22Rv1 (cell line): ENCODE measurements around the gene PCSK5.
"Not testable (repeated sequence)": the region's sequence is repeated elsewhere in the genome, so short reads cannot be mapped to it uniquely, and the experiment has no call there.

Source experiments
- H3K27ac ChIP-seq: fragments of 450-650 bp; 2 replicates; pipeline ENCODE4 v1.5.1; 2017
- CTCF ChIP-seq: fragments of 450-650 bp; IDR thresholded peaks from 2 replicates; pipeline ENCODE4 v1.5.1; 2017; ENCODE audit warnings: mild to moderate bottlenecking
- ZFX ChIP-seq: fragments of 450-650 bp; IDR thresholded peaks from 2 replicates; pipeline ENCODE4 v1.6.1; 2017; ENCODE audit warnings: antibody characterized with exemption, borderline replicate concordance

Gene PCSK5

DNA sequence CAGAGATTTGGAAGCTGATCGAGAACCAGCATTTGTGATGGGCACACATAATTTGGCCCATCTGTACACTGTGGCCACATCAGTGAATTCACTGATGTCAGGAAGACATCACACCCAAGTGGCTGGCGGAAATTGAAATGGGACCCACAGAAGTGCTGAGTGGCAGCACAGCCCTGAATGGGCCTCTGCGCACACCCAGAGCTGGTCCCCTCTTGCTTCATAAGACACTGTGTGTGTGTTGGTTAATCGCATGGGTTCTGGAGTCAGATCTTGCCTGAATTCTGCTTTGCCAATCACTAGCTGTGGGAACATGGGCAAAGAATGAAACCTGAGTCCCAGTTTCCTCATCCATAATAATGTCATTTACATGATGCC lies 72.2 kb downstream of the PCSK5 start:
- H3K27ac ChIP-seq: no peak overlapping the region
- no peak for TF ChIP-seq ZFX
- TF ChIP-seq CTCF: no peak

- H3K27ac ChIP-seq: not testable (repeated sequence)
These were observed 72.8 kb downstream of the PCSK5 start for GRCh38 chr9:75963321-75963720.

- TF ChIP-seq ZFX (no peak), CTCF (no peak)
- H3K27ac ChIP-seq: no peak overlapping the region
These were observed 74.0 kb downstream of the PCSK5 start for GRCh38 chr9:75964427-75964826.

DNA sequence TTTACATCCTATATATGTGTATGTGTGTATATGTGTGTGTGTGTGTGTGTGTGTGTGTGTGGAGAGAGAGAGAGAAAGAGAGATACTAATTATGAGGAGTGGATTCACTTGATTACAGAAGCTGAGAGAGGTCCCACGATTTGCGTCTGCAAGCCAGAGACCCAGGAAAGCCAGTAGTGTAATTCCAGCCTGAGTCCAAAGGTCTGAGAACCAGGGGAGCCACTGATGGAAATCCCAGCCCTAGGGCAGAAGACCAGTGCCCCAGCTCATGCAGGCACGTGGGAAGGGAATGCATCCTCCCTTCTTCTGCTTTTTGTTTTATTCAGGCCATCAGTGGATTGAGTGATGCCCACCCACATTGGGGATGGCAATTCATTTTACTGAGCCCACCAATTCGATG lies 74.8 kb downstream of the PCSK5 start:
- H3K27ac ChIP-seq: no peak overlapping the region
- TF ChIP-seq CTCF (no peak), ZFX (no peak)

- TF ChIP-seq ZFX (no peak), CTCF (no peak)
These were observed 77.1 kb downstream of the PCSK5 start for GRCh38 chr9:75967556-75967955.

GRCh38 chr9:75974016-75974766 lies 83.7 kb downstream of the PCSK5 start:
- no peak overlapping the region for H3K27ac ChIP-seq
- TF ChIP-seq CTCF (no peak), ZFX (no peak)

More at GRCh38 chr9:75967556-75967955, 77.1 kb downstream of the PCSK5 start:
- no peak overlapping the region for H3K27ac ChIP-seq

DNA sequence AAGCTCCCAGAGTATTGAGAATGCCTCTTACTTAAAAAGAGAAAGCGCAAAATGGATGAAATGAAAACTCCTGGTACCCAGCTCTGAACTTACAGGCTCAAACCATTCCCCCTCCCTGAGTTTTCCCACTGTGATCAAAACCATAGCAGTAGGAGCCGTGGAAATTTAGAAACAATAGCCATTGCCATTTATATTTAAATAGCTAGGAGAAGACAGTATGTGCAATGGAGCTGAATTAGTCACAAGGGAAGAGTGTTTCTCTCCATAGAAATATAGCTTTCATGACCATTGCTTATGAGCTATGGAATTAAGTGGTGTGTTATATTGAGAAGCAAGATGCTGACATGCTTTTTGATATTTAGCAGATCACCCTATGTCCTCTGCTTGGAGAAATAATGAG lies 84.6 kb downstream of the PCSK5 start:
- TF ChIP-seq CTCF (no peak), ZFX (no peak)
- H3K27ac ChIP-seq: no peak overlapping the region

- TF ChIP-seq ZFX: no peak
- no peak for TF ChIP-seq CTCF
- no peak overlapping the region for H3K27ac ChIP-seq
These were observed 86.1 kb downstream of the PCSK5 start for GRCh38 chr9:75976549-75976948.
